H9 (cell line): ENCODE measurements around the gene KCTD1. TPM values are rescaled to one million over a fixed set of nuclear protein-coding genes. Genes with fewer than 3 reads are reported as not detected.

Source experiments
- DNase-seq: peaks from one replicate; pipeline ENCODE4 v3.0.0-alpha.2; 2017
- H2AFZ ChIP-seq: one replicate; pipeline ENCODE4 v1.6.1; 2013; ENCODE audit warnings: mild to moderate bottlenecking, low read length, control low read depth, moderate library complexity
- H2AK5ac ChIP-seq: 2 replicates; pipeline ENCODE4 v1.6.1; 2013; ENCODE audit warnings: low read length, control low read depth, mixed read lengths; ENCODE audit not compliant: insufficient read length
- H2BK120ac ChIP-seq: one replicate; pipeline ENCODE4 v1.6.1; 2013; ENCODE audit warnings: low read depth, mild to moderate bottlenecking, low read length, control low read depth, inconsistent platforms; ENCODE audit not compliant: poor library complexity, severe bottlenecking
- H2BK12ac ChIP-seq: 2 replicates; pipeline ENCODE4 v1.6.1; 2013; ENCODE audit warnings: low read length, control low read depth, mixed read lengths, low read depth; ENCODE audit not compliant: insufficient read length
- H2BK15ac ChIP-seq: 2 replicates; pipeline ENCODE4 v1.6.1; 2013; ENCODE audit warnings: low read depth, low read length, control low read depth
- H2BK20ac ChIP-seq: one replicate; pipeline ENCODE4 v1.6.1; 2013; ENCODE audit warnings: low read depth, mild to moderate bottlenecking, low read length, control low read depth, inconsistent platforms; ENCODE audit not compliant: poor library complexity, severe bottlenecking
- H2BK5ac ChIP-seq: 2 replicates; pipeline ENCODE4 v1.6.1; 2013; ENCODE audit warnings: low read length, control low read depth, mixed read lengths; ENCODE audit not compliant: insufficient read length
- H3K14ac ChIP-seq: 2 replicates; pipeline ENCODE4 v1.6.1; 2013; ENCODE audit warnings: low read length, control low read depth; ENCODE audit not compliant: insufficient read depth
- H3K18ac ChIP-seq: 2 replicates; pipeline ENCODE4 v1.6.1; 2013; ENCODE audit warnings: low read depth, mild to moderate bottlenecking, mixed read lengths, low read length, control low read depth; ENCODE audit not compliant: insufficient read length
- H3K23ac ChIP-seq: 2 replicates; pipeline ENCODE4 v1.6.1; 2013; ENCODE audit warnings: low read length, control low read depth, mixed read lengths, low read depth; ENCODE audit not compliant: insufficient read length
- H3K23me2 ChIP-seq: 2 replicates; pipeline ENCODE4 v1.6.1; 2013; ENCODE audit warnings: low read depth, mild to moderate bottlenecking, mixed read lengths, low read length, control low read depth; ENCODE audit not compliant: insufficient read length, poor library complexity, severe bottlenecking
- H3K27ac ChIP-seq: 2 replicates; pipeline ENCODE4 v1.5.1; 2013; ENCODE audit warnings: low read length, control low read depth, mixed read lengths, low read depth; ENCODE audit not compliant: insufficient read length
- H3K27me3 ChIP-seq: 2 replicates; pipeline ENCODE4 v1.6.1; 2013; ENCODE audit warnings: low read length, control low read depth, inconsistent platforms; ENCODE audit not compliant: insufficient read depth
- H3K4ac ChIP-seq: 2 replicates; pipeline ENCODE4 v1.6.1; 2013; ENCODE audit warnings: low read depth, mild to moderate bottlenecking, control low read depth, inconsistent platforms, low read length, moderate library complexity
- H3K4me1 ChIP-seq: 2 replicates; pipeline ENCODE4 v1.6.1; 2013; ENCODE audit warnings: low read length, control low read depth, inconsistent platforms; ENCODE audit not compliant: insufficient read depth
- H3K4me2 ChIP-seq: 2 replicates; pipeline ENCODE4 v1.6.1; 2013; ENCODE audit warnings: low read length, control low read depth, mixed read lengths; ENCODE audit not compliant: insufficient read length, insufficient read depth
- H3K56ac ChIP-seq: 2 replicates; pipeline ENCODE4 v1.6.1; 2013; ENCODE audit warnings: low read depth, mild to moderate bottlenecking, mixed read lengths, low read length, control low read depth; ENCODE audit not compliant: insufficient read length
- H3K79me1 ChIP-seq: 2 replicates; pipeline ENCODE4 v1.6.1; 2013; ENCODE audit warnings: low read depth, mild to moderate bottlenecking, moderate library complexity, low read length, control low read depth, inconsistent platforms; ENCODE audit not compliant: insufficient read depth, poor library complexity, severe bottlenecking
- H3K79me2 ChIP-seq: 2 replicates; pipeline ENCODE4 v1.6.1; 2013; ENCODE audit warnings: low read length, control low read depth, inconsistent platforms; ENCODE audit not compliant: insufficient read depth
- H3K9ac ChIP-seq: 2 replicates; pipeline ENCODE4 v1.6.1; 2013; ENCODE audit warnings: low read length, control low read depth, mixed read lengths; ENCODE audit not compliant: insufficient read length; ENCODE audit errors: extremely low read depth
- H3K9me3 ChIP-seq: one replicate; pipeline ENCODE4 v1.6.1; 2013; ENCODE audit warnings: low read depth, low read length, inconsistent platforms; ENCODE audit not compliant: control insufficient read depth
- H3T11ph ChIP-seq: one replicate; pipeline ENCODE4 v1.6.1; 2013; ENCODE audit warnings: mild to moderate bottlenecking, low read length, control low read depth, inconsistent platforms
- H4K20me1 ChIP-seq: one replicate; pipeline ENCODE4 v1.6.1; 2013; ENCODE audit not compliant: control insufficient read depth, insufficient read length, insufficient read depth
- H4K5ac ChIP-seq: 2 replicates; pipeline ENCODE4 v1.6.1; 2013; ENCODE audit warnings: low read depth, mild to moderate bottlenecking, mixed read lengths, low read length, control low read depth; ENCODE audit not compliant: insufficient read length
- H4K8ac ChIP-seq: replicated peaks from 2 replicates; pipeline ENCODE4 v1.6.1; 2013; ENCODE audit warnings: low read length, control low read depth, mixed read lengths, low read depth; ENCODE audit not compliant: insufficient read length
- H4K91ac ChIP-seq: 2 replicates; pipeline ENCODE4 v1.6.1; 2013; ENCODE audit warnings: low read depth, mild to moderate bottlenecking, moderate library complexity, mixed read lengths, low read length, control low read depth; ENCODE audit not compliant: insufficient read length
- H3K27ac Mint-ChIP-seq, 3 experiments: 2 replicates in 2 of 3; 3 replicates in 1 of 3; pipeline ENCODE4 v1.8.0; 2020 to 2021; ENCODE audit warnings: mixed read lengths in 3 of 3, mild to moderate bottlenecking in 1 of 3, moderate library complexity in 1 of 3
- H3K27me3 Mint-ChIP-seq: 2 replicates; pipeline ENCODE4 v1.8.0; 2021; ENCODE audit warnings: low read depth, mild to moderate bottlenecking, moderate library complexity, mixed read lengths
- H3K36me3 Mint-ChIP-seq, 3 experiments: 2 replicates in 2 of 3; 3 replicates in 1 of 3; pipeline ENCODE4 v1.8.0; 2020 to 2021; ENCODE audit warnings: low read depth in 3 of 3, mixed read lengths in 3 of 3; ENCODE audit not compliant: insufficient read depth in 1 of 3
- H3K4me1 Mint-ChIP-seq, 2 experiments: 2 replicates each; pipeline ENCODE4 v1.8.0; 2020; ENCODE audit warnings: mixed read lengths in 2 of 2
- H3K4me3 Mint-ChIP-seq, 2 experiments: 2 replicates in 1 of 2; 3 replicates in 1 of 2; pipeline ENCODE4 v1.8.0; 2020 to 2021; ENCODE audit warnings: mild to moderate bottlenecking in 2 of 2, mixed read lengths in 2 of 2, moderate library complexity in 1 of 2
- H3K9me3 Mint-ChIP-seq, 2 experiments: 2 replicates in 1 of 2; 3 replicates in 1 of 2; pipeline ENCODE4 v1.8.0; 2020; ENCODE audit warnings: mild to moderate bottlenecking in 2 of 2, mixed read lengths in 2 of 2, moderate library complexity in 1 of 2
- whole genome bisulfite sequencing: extraction: QIAGEN DNeasy Blood & Tissue Kit; methylation state at CpG from one replicate; pipeline ENCODE4 v1.1.7; 2013; ENCODE audit warnings: missing lambda C conversion rate, low lambda C conversion rate, mixed read lengths; ENCODE audit not compliant: insufficient read length; ENCODE audit errors: extremely low coverage; 5-methylcytosine and 5-hydroxymethylcytosine counted together
- total RNA-seq: library from RNA; stranded (reverse); gene quantifications from 2 replicates; pipeline ENCODE4 v1.2.1, GENCODE V29; 2021
- TF ChIP-seq, protein P1 (sequence below): fragments of 200-600 bp; sonication (generic); conservative IDR thresholded peaks from 3 replicates; pipeline ENCODE4 v1.8.0; 2021; ENCODE audit warnings: antibody characterized with exemption, mild to moderate bottlenecking

The KCTD1 gene
- total RNA-seq, 1 experiment from 2014 or later, result 10.8 TPM

DNA sequence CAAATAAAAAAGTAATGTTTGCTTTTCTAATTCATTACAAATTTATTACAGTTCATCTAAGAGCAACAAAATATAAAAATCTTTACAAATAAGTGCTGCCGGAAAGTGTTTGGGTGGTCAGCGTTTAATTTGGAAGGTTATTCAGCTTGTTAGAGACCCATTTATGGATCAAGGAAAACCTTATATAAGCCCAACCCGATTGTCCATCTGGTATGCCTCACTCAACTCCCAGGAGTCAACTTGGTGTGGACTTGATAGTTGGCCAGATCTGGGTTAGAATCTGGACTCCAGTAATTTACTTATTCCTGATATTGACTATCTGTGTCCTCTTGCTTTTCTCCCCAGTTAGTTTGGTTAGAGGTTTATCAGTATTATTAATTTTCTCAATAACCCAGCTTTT is 106.2 kb downstream of the KCTD1 start:
- no peak overlapping the region for H3K23ac ChIP-seq
- H3K56ac ChIP-seq, result no peak overlapping the region
- H3K27me3 ChIP-seq, result no peaks in the 10 kb centered on the region
- H3K9ac ChIP-seq, result no peak overlapping the region
- H2BK20ac ChIP-seq, result no peak overlapping the region
- H3K4me2 ChIP-seq, result no peak overlapping the region
- H4K91ac ChIP-seq, result no peak overlapping the region
- H2BK5ac ChIP-seq, result no peak overlapping the region
- Mint-ChIP-seq H3K9me3 (peaks cover 0 to 7% of the 10 kb centered on the region in 2 experiments; a peak in 2 of 5 replicates), H3K27ac (no peak overlapping the region), H3K27me3 (peaks cover 1% of the 10 kb centered on the region; the same call in 1 of the 2 replicates), H3K36me3 (peaks cover 0 to 5% (median 2%) of the 10 kb centered on the region in 3 experiments; a peak in 2 of 7 replicates), H3K4me1 (peaks cover 2 to 5% of the 10 kb centered on the region in 2 experiments; a peak in 3 of 4 replicates), H3K4me3 (no peak overlapping the region)
- H4K20me1 ChIP-seq, result no peaks in the 10 kb centered on the region
- no peak overlapping the region for H2AK5ac ChIP-seq
- H3K79me1 ChIP-seq, result no peaks in the 10 kb centered on the region
- no peak overlapping the region for H4K8ac ChIP-seq
- no peak overlapping the region for H3K4ac ChIP-seq
- no peaks in the 10 kb centered on the region for H3K9me3 ChIP-seq
- no peak overlapping the region for H4K5ac ChIP-seq
- H3K27ac ChIP-seq, result no peak overlapping the region
- TF ChIP-seq, protein P1, sequence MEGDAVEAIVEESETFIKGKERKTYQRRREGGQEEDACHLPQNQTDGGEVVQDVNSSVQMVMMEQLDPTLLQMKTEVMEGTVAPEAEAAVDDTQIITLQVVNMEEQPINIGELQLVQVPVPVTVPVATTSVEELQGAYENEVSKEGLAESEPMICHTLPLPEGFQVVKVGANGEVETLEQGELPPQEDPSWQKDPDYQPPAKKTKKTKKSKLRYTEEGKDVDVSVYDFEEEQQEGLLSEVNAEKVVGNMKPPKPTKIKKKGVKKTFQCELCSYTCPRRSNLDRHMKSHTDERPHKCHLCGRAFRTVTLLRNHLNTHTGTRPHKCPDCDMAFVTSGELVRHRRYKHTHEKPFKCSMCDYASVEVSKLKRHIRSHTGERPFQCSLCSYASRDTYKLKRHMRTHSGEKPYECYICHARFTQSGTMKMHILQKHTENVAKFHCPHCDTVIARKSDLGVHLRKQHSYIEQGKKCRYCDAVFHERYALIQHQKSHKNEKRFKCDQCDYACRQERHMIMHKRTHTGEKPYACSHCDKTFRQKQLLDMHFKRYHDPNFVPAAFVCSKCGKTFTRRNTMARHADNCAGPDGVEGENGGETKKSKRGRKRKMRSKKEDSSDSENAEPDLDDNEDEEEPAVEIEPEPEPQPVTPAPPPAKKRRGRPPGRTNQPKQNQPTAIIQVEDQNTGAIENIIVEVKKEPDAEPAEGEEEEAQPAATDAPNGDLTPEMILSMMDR, result no peak
- no peak overlapping the region for H2AFZ ChIP-seq
- H3K14ac ChIP-seq, result no peak overlapping the region
- no CpG with 5 or more reads among the region's 3 CpGs for WGBS
- DNase-seq, result no peak
- no peaks in the 10 kb centered on the region for H3K79me2 ChIP-seq
- no peak overlapping the region for H3T11ph ChIP-seq
- H2BK120ac ChIP-seq, result no peak overlapping the region
- no peak overlapping the region for H3K18ac ChIP-seq
- H3K23me2 ChIP-seq, result no peaks in the 10 kb centered on the region
- no peaks in the 10 kb centered on the region for H3K4me1 ChIP-seq
- no peak overlapping the region for H2BK15ac ChIP-seq
- H2BK12ac ChIP-seq, result no peak overlapping the region
